GM12878 (cell line): ENCODE data around the gene OPRD1. TPM values are rescaled to one million over a fixed set of nuclear protein-coding genes. Genes with fewer than 3 reads are reported as not detected.

Source experiments
- ATAC-seq: fragments of 200-7000 bp; cut with Tn5 transposase; 3 replicates; pipeline ENCODE4 v1.9.1; 2020; ENCODE audit warnings: mild to moderate bottlenecking, moderate library complexity
- BruUV-seq: library from RNA; stranded (reverse); fragments of 400-500 nt; replicated peaks from 2 replicates; lab custom pipeline; 2021; lab: Mats Ljungman, UMichigan
- CTCF ChIA-PET: fragments of 300-600 bp; sonication (Branson Sonifier 250); formaldehyde crosslinking; extraction: SDS; loops from one replicate; lab custom pipeline; 2021; ENCODE audit warnings: inconsistent platforms; lab: Yijun Ruan, JAX
- POLR2A ChIA-PET: fragments of 350-600 bp; formaldehyde crosslinking; extraction: SDS; loops from one replicate; lab custom pipeline; 2021; ENCODE audit warnings: inconsistent platforms; lab: Charles Lee
- RAD21 ChIA-PET: fragments of 300-600 bp; sonication (Branson Sonifier 250); formaldehyde crosslinking; loops from one replicate; lab custom pipeline; 2023; ENCODE audit warnings: antibody characterized with exemption; ENCODE audit not compliant: unreplicated experiment; lab: Charles Lee
- SMC1A ChIA-PET: fragments of 300-600 bp; sonication (Branson Sonifier 250); formaldehyde crosslinking; loops from one replicate; lab custom pipeline; 2023; ENCODE audit not compliant: unreplicated experiment, uncharacterized antibody; lab: Charles Lee
- DNase-seq: peaks from one replicate; pipeline ENCODE4 v3.0.0-alpha.2; 2011; ENCODE audit warnings: low read depth, low spot score
- FAIRE-seq: peaks from 3 replicates; lab custom pipeline; 2011; peaks lifted over from hg19 to GRCh38; lab: Jason Lieb, UNC
- H2AFZ ChIP-seq: 2 replicates; pipeline ENCODE4 v1.6.0; 2011; ENCODE audit warnings: low read depth, low read length, control low read depth; ENCODE audit not compliant: control insufficient read depth
- H3K27ac ChIP-seq: 2 replicates; pipeline ENCODE4 v1.5.1; 2011; ENCODE audit warnings: control low read depth; ENCODE audit not compliant: control insufficient read depth, insufficient read depth
- H3K27me3 ChIP-seq, 2 experiments: replicated peaks in 1 of 2; 2 replicates each; pipeline versions ENCODE4 v1.6.0 to v1.6.1; 2011; ENCODE audit warnings: low read length in 1 of 2; ENCODE audit not compliant: control insufficient read depth in 2 of 2, insufficient read depth in 2 of 2
- H3K36me3 ChIP-seq, 2 experiments: 2 replicates each; pipeline ENCODE4 v1.5.1; 2011; ENCODE audit warnings: low read length in 1 of 2; ENCODE audit not compliant: control insufficient read depth in 2 of 2, insufficient read depth in 2 of 2
- H3K4me1 ChIP-seq: 2 replicates; pipeline ENCODE4 v1.6.1; 2011; ENCODE audit warnings: mild to moderate bottlenecking, low read length, moderate library complexity, mixed read lengths; ENCODE audit not compliant: control insufficient read depth, insufficient read depth
- H3K4me2 ChIP-seq: 2 replicates; pipeline ENCODE4 v1.6.0; 2011; ENCODE audit warnings: control low read depth; ENCODE audit not compliant: control insufficient read depth, insufficient read depth
- H3K4me3 ChIP-seq: fragments of 200-600 bp; sonication (generic); 2 replicates; pipeline ENCODE4 v1.5.1; 2016
- H3K79me2 ChIP-seq: 2 replicates; pipeline ENCODE4 v1.6.0; 2011; ENCODE audit warnings: low read length; ENCODE audit not compliant: control insufficient read depth, insufficient read depth
- H3K9ac ChIP-seq: 2 replicates; pipeline ENCODE4 v1.8.0; 2011; ENCODE audit warnings: low read length, control low read depth, mixed read lengths; ENCODE audit not compliant: control insufficient read depth, insufficient read depth
- H3K9me3 ChIP-seq: replicated peaks from 3 replicates; pipeline ENCODE4 v1.5.1; 2011; ENCODE audit warnings: mild to moderate bottlenecking, low read length; ENCODE audit not compliant: control insufficient read depth, insufficient read depth
- H4K20me1 ChIP-seq: 2 replicates; pipeline ENCODE4 v1.6.0; 2011; ENCODE audit not compliant: control insufficient read depth, insufficient read depth
- CHD1 ChIP-seq: IDR thresholded peaks from 2 replicates; pipeline ENCODE4 v1.6.1; 2012; ENCODE audit warnings: low read depth, low read length, improper control_type of control experiment
- IRF4 ChIP-seq: IDR thresholded peaks from 2 replicates; pipeline ENCODE4 v1.6.1; 2011; ENCODE audit warnings: low read depth, low read length
- NR2C1 ChIP-seq: fragments of 450-650 bp; IDR thresholded peaks from 2 replicates; pipeline ENCODE4 v1.6.1; 2017; ENCODE audit warnings: antibody characterized with exemption, mild to moderate bottlenecking, moderate library complexity
- POU2F2 ChIP-seq: IDR thresholded peaks from 3 replicates; pipeline ENCODE4 v1.6.1; 2011; ENCODE audit warnings: low read depth, mild to moderate bottlenecking, low read length, borderline replicate concordance
- SMAD1 ChIP-seq: fragments of 450-650 bp; IDR thresholded peaks from 2 replicates; pipeline ENCODE4 v1.6.1; 2018; ENCODE audit warnings: mild to moderate bottlenecking, low read depth; ENCODE audit not compliant: partially characterized antibody
- SMAD5 ChIP-seq: IDR thresholded peaks from 2 replicates; pipeline ENCODE4 v1.6.1; 2016; ENCODE audit warnings: antibody characterized with exemption, low read depth
- SRF ChIP-seq, 2 experiments: IDR thresholded peaks; 2 replicates each; pipeline ENCODE4 v1.6.1; 2011; ENCODE audit warnings: low read depth in 2 of 2, low read length in 2 of 2, mild to moderate bottlenecking in 1 of 2, moderate library complexity in 1 of 2
- WRNIP1 ChIP-seq: IDR thresholded peaks from 2 replicates; pipeline ENCODE4 v1.6.1; 2011; ENCODE audit warnings: low read depth, low read length, improper control_type of control experiment, borderline replicate concordance
- WGBS: methylation state at CpG from one replicate; pipeline ENCODE4 v1.1.6; 2016; ENCODE audit warnings: low lambda C conversion rate; ENCODE audit not compliant: insufficient replicate concordance, insufficient coverage; ENCODE audit errors: missing lambda C conversion rate; 5-methylcytosine and 5-hydroxymethylcytosine counted together
- in situ Hi-C: fragments of 300-500 bp; cut with MboI; formaldehyde crosslinking; loops from 9 replicates; pipeline ENCODE4 v1.14.3; 2018; ENCODE audit warnings: mixed read lengths
- intact Hi-C: fragments of 100-400 bp; cut with micrococcal nuclease; formaldehyde crosslinking; loops from one replicate; pipeline ENCODE4 v1.14.2; 2022; ENCODE audit not compliant: unreplicated experiment
- polyA plus RNA-seq, 11 experiments: library from polyadenylated mRNA; depleted of rRNA in 4 of 11; unstranded in 6 of 11; stranded (reverse) in 5 of 11; fragments of >200 nt; fragmentation: Nextera tagmentation in 4 of 11; fragmentation: Illumina TruSeq in 1 of 11; extraction: Ambion mirVana in 4 of 11; extraction: Trizol in 1 of 11; gene quantifications; 1 replicate in 1 of 11; 2 replicates in 10 of 11; pipeline versions ENCODE4 v1.2.1 to v1.2.3, GENCODE V29; 2011 to 2016; ENCODE audit warnings: inconsistent platforms in 2 of 11, missing spikeins in 2 of 11, low read depth in 1 of 11
- total RNA-seq, 4 experiments: library from RNA; depleted of rRNA in 3 of 4; stranded (reverse); fragments of >200 nt in 3 of 4; fragmentation: Illumina TruSeq in 1 of 4; extraction: Trizol in 1 of 4; gene quantifications; 2 replicates each; pipeline versions ENCODE4 v1.2.1 to v1.2.3, GENCODE V29; 2013 to 2021
- TF ChIP-seq, protein P1 (sequence below), 3 experiments: IDR thresholded peaks in 2 of 3; conservative IDR thresholded peaks in 1 of 3; 2 replicates each; pipeline ENCODE4 v1.5.1; 2011; ENCODE audit warnings: low read depth in 3 of 3, low read length in 3 of 3, mild to moderate bottlenecking in 3 of 3, control low read depth in 2 of 3, moderate library complexity in 2 of 3, inconsistent platforms in 1 of 3, mixed read lengths in 1 of 3; ENCODE audit not compliant: control insufficient read depth in 2 of 3, insufficient read depth in 1 of 3; ENCODE audit errors: extremely low read depth in 1 of 3
- TF ChIP-seq, protein P2 (sequence below): fragments of 450-650 bp; IDR thresholded peaks from 2 replicates; pipeline ENCODE4 v1.6.1; 2017; ENCODE audit warnings: mild to moderate bottlenecking, low read depth, inconsistent platforms; ENCODE audit not compliant: poor library complexity, severe bottlenecking
- TF ChIP-seq, protein P3 (sequence below): fragments of 450-650 bp; IDR thresholded peaks from 2 replicates; pipeline ENCODE4 v1.6.1; 2017; ENCODE audit warnings: borderline replicate concordance
- TF ChIP-seq, protein P4 (sequence below): fragments of 450-650 bp; IDR thresholded peaks from 2 replicates; pipeline ENCODE4 v1.6.1; 2018; ENCODE audit warnings: borderline replicate concordance, mild to moderate bottlenecking; ENCODE audit not compliant: partially characterized antibody
- TF ChIP-seq, protein P5 (sequence below): IDR thresholded peaks from 2 replicates; pipeline ENCODE4 v1.6.1; 2011; ENCODE audit warnings: low read depth, low read length, improper control_type of control experiment, borderline replicate concordance
- TF ChIP-seq, protein P6 (sequence below): fragments of 150-350 bp; IDR thresholded peaks from 2 replicates; pipeline ENCODE4 v1.6.1; 2014; ENCODE audit warnings: mild to moderate bottlenecking, low read depth, low read length

The OPRD1 gene
- total and polyA plus RNA-seq, 10 of the 15 experiments (the other 5 are each of a cell fraction or from before 2014, with no cell fraction given): 0.02 TPM; not detected in 8

DNA sequence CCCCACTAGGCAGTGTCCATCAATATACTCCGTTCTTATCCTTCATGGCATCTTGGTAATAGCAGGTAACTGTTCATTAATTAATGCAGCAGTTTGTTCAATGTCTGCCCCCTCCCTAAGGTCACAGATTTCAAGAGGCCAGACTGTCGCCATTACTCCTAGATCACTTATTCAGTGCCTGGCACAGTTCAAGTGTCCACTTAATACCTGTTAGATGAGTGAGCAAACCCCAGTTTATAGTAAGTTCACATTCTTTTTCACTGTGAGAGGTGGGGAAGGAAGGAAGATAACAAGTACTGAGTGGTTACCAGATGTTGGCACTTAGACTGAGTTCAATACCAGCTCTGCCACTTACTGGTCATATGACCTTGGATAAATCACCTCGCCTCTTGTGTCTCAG, 36.4 kb downstream of the OPRD1 start:
- H3K79me2 ChIP-seq: no peaks in the 10 kb centered on the region
- ATAC-seq (no peak), FAIRE-seq (no peak), DNase-seq (no peak)
- ChIA-PET POLR2A (no interaction called here), CTCF (no interaction called here), SMC1A (no interaction called here), RAD21 (no interaction called here)
- no peak overlapping the region for H3K4me2 ChIP-seq
- BruUV-seq: no TSS peak
- H3K27me3 ChIP-seq: no peaks in the 10 kb centered on the region
- H3K27ac ChIP-seq: no peak overlapping the region
- H3K4me1 ChIP-seq: no peaks in the 10 kb centered on the region; the same call in 1 of the 2 replicates
- WGBS: 26% methylated on average over 3 of the region's 3 CpGs
- H3K9ac ChIP-seq: no peak overlapping the region
- H3K9me3 ChIP-seq: no peaks in the 10 kb centered on the region
- no peak overlapping the region for H3K4me3 ChIP-seq
- H4K20me1 ChIP-seq: no peaks in the 10 kb centered on the region
- H2AFZ ChIP-seq: no peak overlapping the region
- in situ Hi-C loops (no loop called here), intact Hi-C loops (no loop called here)
- no peaks in the 10 kb centered on the region for H3K36me3 ChIP-seq
- no peak for TF ChIP-seq NR2C1
- TF ChIP-seq SMAD5: no peak
- TF ChIP-seq, protein P1, sequence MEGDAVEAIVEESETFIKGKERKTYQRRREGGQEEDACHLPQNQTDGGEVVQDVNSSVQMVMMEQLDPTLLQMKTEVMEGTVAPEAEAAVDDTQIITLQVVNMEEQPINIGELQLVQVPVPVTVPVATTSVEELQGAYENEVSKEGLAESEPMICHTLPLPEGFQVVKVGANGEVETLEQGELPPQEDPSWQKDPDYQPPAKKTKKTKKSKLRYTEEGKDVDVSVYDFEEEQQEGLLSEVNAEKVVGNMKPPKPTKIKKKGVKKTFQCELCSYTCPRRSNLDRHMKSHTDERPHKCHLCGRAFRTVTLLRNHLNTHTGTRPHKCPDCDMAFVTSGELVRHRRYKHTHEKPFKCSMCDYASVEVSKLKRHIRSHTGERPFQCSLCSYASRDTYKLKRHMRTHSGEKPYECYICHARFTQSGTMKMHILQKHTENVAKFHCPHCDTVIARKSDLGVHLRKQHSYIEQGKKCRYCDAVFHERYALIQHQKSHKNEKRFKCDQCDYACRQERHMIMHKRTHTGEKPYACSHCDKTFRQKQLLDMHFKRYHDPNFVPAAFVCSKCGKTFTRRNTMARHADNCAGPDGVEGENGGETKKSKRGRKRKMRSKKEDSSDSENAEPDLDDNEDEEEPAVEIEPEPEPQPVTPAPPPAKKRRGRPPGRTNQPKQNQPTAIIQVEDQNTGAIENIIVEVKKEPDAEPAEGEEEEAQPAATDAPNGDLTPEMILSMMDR (IDR thresholded peaks at IDR 0.05 in 2 of 3, conservative IDR thresholded peaks at IDR 0.05 in 1 of 3; ENCODE audit: control insufficient read depth in 2 of 3, extremely low read depth in 1 of 3, insufficient read depth in 1 of 3, low read depth in 3 of 3, low read length in 3 of 3): no peak
- TF ChIP-seq CHD1: no peak
- TF ChIP-seq POU2F2: no peak
- no peak for TF ChIP-seq IRF4
- TF ChIP-seq, protein P2, sequence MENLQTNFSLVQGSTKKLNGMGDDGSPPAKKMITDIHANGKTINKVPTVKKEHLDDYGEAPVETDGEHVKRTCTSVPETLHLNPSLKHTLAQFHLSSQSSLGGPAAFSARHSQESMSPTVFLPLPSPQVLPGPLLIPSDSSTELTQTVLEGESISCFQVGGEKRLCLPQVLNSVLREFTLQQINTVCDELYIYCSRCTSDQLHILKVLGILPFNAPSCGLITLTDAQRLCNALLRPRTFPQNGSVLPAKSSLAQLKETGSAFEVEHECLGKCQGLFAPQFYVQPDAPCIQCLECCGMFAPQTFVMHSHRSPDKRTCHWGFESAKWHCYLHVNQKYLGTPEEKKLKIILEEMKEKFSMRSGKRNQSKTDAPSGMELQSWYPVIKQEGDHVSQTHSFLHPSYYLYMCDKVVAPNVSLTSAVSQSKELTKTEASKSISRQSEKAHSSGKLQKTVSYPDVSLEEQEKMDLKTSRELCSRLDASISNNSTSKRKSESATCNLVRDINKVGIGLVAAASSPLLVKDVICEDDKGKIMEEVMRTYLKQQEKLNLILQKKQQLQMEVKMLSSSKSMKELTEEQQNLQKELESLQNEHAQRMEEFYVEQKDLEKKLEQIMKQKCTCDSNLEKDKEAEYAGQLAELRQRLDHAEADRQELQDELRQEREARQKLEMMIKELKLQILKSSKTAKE: no peak
- TF ChIP-seq, protein P3, sequence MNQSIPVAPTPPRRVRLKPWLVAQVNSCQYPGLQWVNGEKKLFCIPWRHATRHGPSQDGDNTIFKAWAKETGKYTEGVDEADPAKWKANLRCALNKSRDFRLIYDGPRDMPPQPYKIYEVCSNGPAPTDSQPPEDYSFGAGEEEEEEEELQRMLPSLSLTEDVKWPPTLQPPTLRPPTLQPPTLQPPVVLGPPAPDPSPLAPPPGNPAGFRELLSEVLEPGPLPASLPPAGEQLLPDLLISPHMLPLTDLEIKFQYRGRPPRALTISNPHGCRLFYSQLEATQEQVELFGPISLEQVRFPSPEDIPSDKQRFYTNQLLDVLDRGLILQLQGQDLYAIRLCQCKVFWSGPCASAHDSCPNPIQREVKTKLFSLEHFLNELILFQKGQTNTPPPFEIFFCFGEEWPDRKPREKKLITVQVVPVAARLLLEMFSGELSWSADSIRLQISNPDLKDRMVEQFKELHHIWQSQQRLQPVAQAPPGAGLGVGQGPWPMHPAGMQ: no peak
- TF ChIP-seq SRF (IDR thresholded peaks at IDR 0.05; ENCODE audit: low read depth in 2 of 2, low read length in 2 of 2): no peak
- no peak for TF ChIP-seq SMAD1
- TF ChIP-seq, protein P4, sequence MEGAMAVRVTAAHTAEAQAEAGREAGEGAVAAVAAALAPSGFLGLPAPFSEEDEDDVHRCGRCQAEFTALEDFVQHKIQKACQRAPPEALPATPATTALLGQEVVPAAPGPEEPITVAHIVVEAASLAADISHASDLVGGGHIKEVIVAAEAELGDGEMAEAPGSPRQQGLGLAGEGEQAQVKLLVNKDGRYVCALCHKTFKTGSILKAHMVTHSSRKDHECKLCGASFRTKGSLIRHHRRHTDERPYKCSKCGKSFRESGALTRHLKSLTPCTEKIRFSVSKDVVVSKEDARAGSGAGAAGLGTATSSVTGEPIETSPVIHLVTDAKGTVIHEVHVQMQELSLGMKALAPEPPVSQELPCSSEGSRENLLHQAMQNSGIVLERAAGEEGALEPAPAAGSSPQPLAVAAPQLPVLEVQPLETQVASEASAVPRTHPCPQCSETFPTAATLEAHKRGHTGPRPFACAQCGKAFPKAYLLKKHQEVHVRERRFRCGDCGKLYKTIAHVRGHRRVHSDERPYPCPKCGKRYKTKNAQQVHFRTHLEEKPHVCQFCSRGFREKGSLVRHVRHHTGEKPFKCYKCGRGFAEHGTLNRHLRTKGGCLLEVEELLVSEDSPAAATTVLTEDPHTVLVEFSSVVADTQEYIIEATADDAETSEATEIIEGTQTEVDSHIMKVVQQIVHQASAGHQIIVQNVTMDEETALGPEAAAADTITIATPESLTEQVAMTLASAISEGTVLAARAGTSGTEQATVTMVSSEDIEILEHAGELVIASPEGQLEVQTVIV: no peak
- TF ChIP-seq WRNIP1: no peak
- TF ChIP-seq, protein P5, sequence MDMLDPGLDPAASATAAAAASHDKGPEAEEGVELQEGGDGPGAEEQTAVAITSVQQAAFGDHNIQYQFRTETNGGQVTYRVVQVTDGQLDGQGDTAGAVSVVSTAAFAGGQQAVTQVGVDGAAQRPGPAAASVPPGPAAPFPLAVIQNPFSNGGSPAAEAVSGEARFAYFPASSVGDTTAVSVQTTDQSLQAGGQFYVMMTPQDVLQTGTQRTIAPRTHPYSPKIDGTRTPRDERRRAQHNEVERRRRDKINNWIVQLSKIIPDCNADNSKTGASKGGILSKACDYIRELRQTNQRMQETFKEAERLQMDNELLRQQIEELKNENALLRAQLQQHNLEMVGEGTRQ: no peak
- TF ChIP-seq, protein P6, sequence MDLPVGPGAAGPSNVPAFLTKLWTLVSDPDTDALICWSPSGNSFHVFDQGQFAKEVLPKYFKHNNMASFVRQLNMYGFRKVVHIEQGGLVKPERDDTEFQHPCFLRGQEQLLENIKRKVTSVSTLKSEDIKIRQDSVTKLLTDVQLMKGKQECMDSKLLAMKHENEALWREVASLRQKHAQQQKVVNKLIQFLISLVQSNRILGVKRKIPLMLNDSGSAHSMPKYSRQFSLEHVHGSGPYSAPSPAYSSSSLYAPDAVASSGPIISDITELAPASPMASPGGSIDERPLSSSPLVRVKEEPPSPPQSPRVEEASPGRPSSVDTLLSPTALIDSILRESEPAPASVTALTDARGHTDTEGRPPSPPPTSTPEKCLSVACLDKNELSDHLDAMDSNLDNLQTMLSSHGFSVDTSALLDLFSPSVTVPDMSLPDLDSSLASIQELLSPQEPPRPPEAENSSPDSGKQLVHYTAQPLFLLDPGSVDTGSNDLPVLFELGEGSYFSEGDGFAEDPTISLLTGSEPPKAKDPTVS: no peak
